Heart right ventricle (tissue), 16 donors: ENCODE results near the gene RCAN2. TPM values are rescaled to one million over a fixed set of nuclear protein-coding genes. Genes with fewer than 3 reads are reported as not detected.
A peak's percentile ranks its signal among the peaks of the same experiment; 100 is the strongest.
"Not testable (repeated sequence)": the region's sequence is repeated elsewhere in the genome, so short reads cannot be mapped to it uniquely, and the experiment has no call there.

ENCODE experiments used
- ATAC-seq, 8 donors: fragments of 200-7000 bp; cut with Tn5 transposase; one replicate each; pipeline ENCODE4 v1.9.1; 2020; ENCODE audit warnings: mild to moderate bottlenecking in 8 of 8, moderate library complexity in 8 of 8, moderate number of reproducible peaks in 1 of 8
- DNase-seq, 2 donors: peaks; one replicate each; pipeline ENCODE4 v3.0.0-alpha.2; 2020
- H3K27ac ChIP-seq, 10 donors: fragments of 200-600 bp; sonication (generic) in 2 of 10; one replicate each; pipeline versions ENCODE4 v1.5.0 to v1.8.0; 2020 to 2022; ENCODE audit warnings: mild to moderate bottlenecking in 3 of 10
- H3K27me3 ChIP-seq, 7 donors: fragments of 200-600 bp; one replicate each; pipeline ENCODE4 v1.8.0; 2021 to 2022; ENCODE audit warnings: mild to moderate bottlenecking in 2 of 7
- H3K36me3 ChIP-seq, 9 donors: fragments of 200-600 bp; sonication (generic) in 1 of 9; one replicate each; pipeline versions ENCODE4 v1.5.0 to v1.8.0; 2020 to 2022; ENCODE audit warnings: mild to moderate bottlenecking in 2 of 9
- H3K4me1 ChIP-seq, 9 donors: fragments of 200-600 bp; sonication (generic) in 1 of 9; one replicate each; pipeline versions ENCODE4 v1.5.0 to v1.8.0; 2020 to 2022; ENCODE audit warnings: mild to moderate bottlenecking in 4 of 9
- H3K4me3 ChIP-seq, 10 donors: fragments of 200-600 bp; sonication (generic) in 2 of 10; one replicate each; pipeline versions ENCODE4 v1.5.0 to v1.8.0; 2020 to 2022; ENCODE audit warnings: mild to moderate bottlenecking in 7 of 10, moderate library complexity in 2 of 10
- H3K9me3 ChIP-seq, 11 donors: fragments of 200-600 bp in 10 of 11; sonication (generic) in 2 of 11; one replicate each; pipeline versions ENCODE4 v1.5.0 to v1.8.0; 2013 to 2022; ENCODE audit warnings: mild to moderate bottlenecking in 2 of 11, control low read depth in 1 of 11, moderate library complexity in 1 of 11
- CTCF ChIP-seq, 9 donors: fragments of 200-600 bp; sonication (generic) in 2 of 9; IDR thresholded peaks; one replicate each; pipeline versions ENCODE4 v1.5.0 to v1.8.0; 2021 to 2022; ENCODE audit warnings: antibody characterized with exemption in 9 of 9, mild to moderate bottlenecking in 5 of 9, moderate library complexity in 1 of 9
- WGBS, 2 donors: extraction: QIAGEN DNeasy Blood & Tissue Kit; methylation state at CpG; one replicate each; pipeline ENCODE4 v1.1.7; 2013; ENCODE audit warnings: inconsistent platforms in 1 of 2; 5-methylcytosine and 5-hydroxymethylcytosine counted together
- intact Hi-C, 10 donors: fragments of 100-400 bp; cut with DNase I; formaldehyde crosslinking; loops; one replicate each; pipeline versions ENCODE4 v1.11.1 to v1.14.2; 2022
- polyA plus RNA-seq, 2 donors: library from polyadenylated mRNA; stranded (reverse); fragments of 200-250 nt; gene quantifications; one replicate each; pipeline ENCODE4 v1.2.3, GENCODE V29; 2013
- total RNA-seq, 10 donors: library from RNA; stranded (reverse); fragmentation: NEBNext Ultra II Directional in 3 of 10; extraction: Animal tissue kit (Norgen Biotek cat#: 25700) in 3 of 10; gene quantifications; one replicate each; pipeline versions ENCODE4 v1.2.1 to v1.2.4, GENCODE V29; 2021 to 2023
- donor health status: Arrhythmogenic right ventricular cardiomyopathy.
- donor health status: ischemic (EF 13 %, LVEDD 7.1; RV severe dilation, severe dysfunction).
- donor health status: healthy with polysubstance abuse.
- donor health status: DM: no; HTN: yes; CAD: no.
- donor health status: DM: no; HTN: no; CAD: no.
- donor health status: ischemic (EF 25% LVEDD 6.9; RV normal size, moderate dysfunction).
- donor health status: ischemic (EF 25% LVEDD 5.7; RV mildly dilated, moderate dysfunction).
- donor health status: healthy.
- donor health status: DM: yes; HTN: yes; CAD: no.
- donor health status: Ischemic cardiomyopathy.
- donor health status: ischemic (EF 35%, LVEDD 5.7; RV mildly dilated, moderate dysfunction).
- donor health status: nonischemic (EF 11% LVEDD 7.7; RV severe dilation, severe dysfunction).
- donor health status: DM: yes; HTN: yes; CAD: no.
- donor health status: PGD.
- donor health status: ischemic (EF 29% LVEDD 5.4; RV normal size, mild dysfunction).
- donor health status: nonischemic (EF 23%, LVEDD 6.1; RV moderate dilation, normal function).

Gene RCAN2
- total and polyA plus RNA-seq, 12 donors = 51.0 to 352 (median 298) TPM

GRCh38 chr6:46390153-46390876 lies 100.9 kb downstream of the RCAN2 start:
- ATAC-seq (no peak), DNase-seq (no peak)
- intact Hi-C loops = no loop called here
- no peak for TF ChIP-seq CTCF (IDR thresholded peaks at IDR 0.05)
- peaks cover 0 to 26% (median 4%) of the 10 kb centered on the region in 9 donors for H3K4me1 ChIP-seq
- H3K4me3 ChIP-seq = no peak overlapping the region
- H3K9me3 ChIP-seq = peaks cover 0 to 13% (median 0%) of the 10 kb centered on the region in 11 donors
- WGBS, 2 donors = 81 to 83% methylated on average over 4 of the region's 4 CpGs
- no peak overlapping the region for H3K27ac ChIP-seq
- no peaks in the 10 kb centered on the region for H3K27me3 ChIP-seq
- no peaks in the 10 kb centered on the region for H3K36me3 ChIP-seq

- H3K27me3 ChIP-seq, H3K36me3 ChIP-seq, H3K27ac ChIP-seq, H3K4me3 ChIP-seq, DNase-seq, intact Hi-C loops, ATAC-seq: not testable (repeated sequence)
- 95 to 99% methylated on average over 5 of the region's 5 CpGs for WGBS, 2 donors
- H3K4me1 ChIP-seq = peaks cover 0 to 17% (median 8%) of the 10 kb centered on the region in 9 donors
- H3K9me3 ChIP-seq = peaks cover 0 to 13% (median 0%) of the 10 kb centered on the region in 11 donors
Observed at GRCh38 chr6:46387728-46388127, 103.5 kb downstream of the RCAN2 start.

GRCh38 chr6:46381579-46381978 lies 109.7 kb downstream of the RCAN2 start:
- DNase-seq = no peak
- no peaks in the 10 kb centered on the region for H3K36me3 ChIP-seq
- no peak for TF ChIP-seq CTCF (IDR thresholded peaks at IDR 0.05)
- whole genome bisulfite sequencing, 2 donors = 50 to 63% methylated on average over 3 of the region's 3 CpGs
- peak in 1 of 8 donors; percentile 9 for ATAC-seq
- H3K27ac ChIP-seq = peak overlapping the region in 3 of 10 donors; percentile 13 to 65 (median 38)
- no peaks in the 10 kb centered on the region for H3K27me3 ChIP-seq
- peaks cover 7 to 76% (median 60%) of the 10 kb centered on the region in 9 donors for H3K4me1 ChIP-seq
- H3K9me3 ChIP-seq = peaks cover 0 to 5% (median 0%) of the 10 kb centered on the region in 11 donors
- no peak overlapping the region for H3K4me3 ChIP-seq
- intact Hi-C loops = no loop called here

GRCh38 chr6:46381057-46381456 lies 110.2 kb downstream of the RCAN2 start:
- Histone ChIP-seq H3K27ac (peak overlapping the region in 2 of 10 donors; percentile 38 to 65), H3K4me1 (peaks cover 7 to 81% (median 63%) of the 10 kb centered on the region in 9 donors), H3K36me3 (no peaks in the 10 kb centered on the region), H3K9me3 (no peaks in the 10 kb centered on the region), H3K4me3 (no peak overlapping the region), H3K27me3 (no peaks in the 10 kb centered on the region)
- 33 to 51% methylated on average over 2 of the region's 2 CpGs for WGBS, 2 donors
- DNase-seq = no peak
- intact Hi-C loops = no loop called here
- TF ChIP-seq CTCF (IDR thresholded peaks at IDR 0.05) = no peak
- ATAC-seq = peak in 4 of 8 donors; percentile 34 to 65 (median 38)
